Measurements from ENCODE around the gene LCE1D. TPM values are rescaled to one million over a fixed set of nuclear protein-coding genes. Genes with fewer than 3 reads are reported as not detected.

The LCE1D gene
- total RNA-seq, 1 experiment from 2014 or later: not detected

Other genes with a start within 250 kb of the LCE1D start
- not detected in 2 replicates for gene LCE3E, start 229.9 kb upstream of the LCE1D start, total RNA-seq (2014; rRNA removed; shearing (Covaris generic))
- gene LCE3D, start 216.2 kb upstream of the LCE1D start, total RNA-seq (2014; rRNA removed; shearing (Covaris generic)): not detected in 2 replicates
- not detected in 2 replicates for gene LCE3C, start 196.5 kb upstream of the LCE1D start, total RNA-seq (2014; rRNA removed; shearing (Covaris generic))
- gene LCE3B, start 182.9 kb upstream of the LCE1D start, total RNA-seq (2014; rRNA removed; shearing (Covaris generic)): not detected in 2 replicates
- gene LCE3A, start 173.6 kb upstream of the LCE1D start, total RNA-seq (2014; rRNA removed; shearing (Covaris generic)): not detected in 2 replicates
- gene LCE2D, start 133.3 kb upstream of the LCE1D start, total RNA-seq (2014; rRNA removed; shearing (Covaris generic)): not detected in 2 replicates
- gene LCE2C, start 121.4 kb upstream of the LCE1D start, total RNA-seq (2014; rRNA removed; shearing (Covaris generic)): not detected in 2 replicates
- not detected in 2 replicates for gene LCE2B, start 110.6 kb upstream of the LCE1D start, total RNA-seq (2014; rRNA removed; shearing (Covaris generic))
- gene LCE2A, start 98.4 kb upstream of the LCE1D start, total RNA-seq (2014; rRNA removed; shearing (Covaris generic)): not detected in 2 replicates
- not detected in 2 replicates for gene LCE4A, start 88.6 kb upstream of the LCE1D start, total RNA-seq (2014; rRNA removed; shearing (Covaris generic))
- gene KPRP, start 38.7 kb upstream of the LCE1D start, total RNA-seq (2014; rRNA removed; shearing (Covaris generic)): not detected in 2 replicates
- not detected in 2 replicates for gene LCE1F, start 21.6 kb upstream of the LCE1D start, total RNA-seq (2014; rRNA removed; shearing (Covaris generic))
- not detected in 2 replicates for gene LCE1E, start 10.5 kb upstream of the LCE1D start, total RNA-seq (2014; rRNA removed; shearing (Covaris generic))
- not detected in 2 replicates for gene LCE1C, start 9.9 kb downstream of the LCE1D start, total RNA-seq (2014; rRNA removed; shearing (Covaris generic))
- gene LCE1B, start 15.2 kb downstream of the LCE1D start, total RNA-seq (2014; rRNA removed; shearing (Covaris generic)): not detected in 2 replicates
- gene LCE1A, start 30.8 kb downstream of the LCE1D start, total RNA-seq (2014; rRNA removed; shearing (Covaris generic)): not detected in 2 replicates
- not detected in 2 replicates for gene LCE6A, start 46.1 kb downstream of the LCE1D start, total RNA-seq (2014; rRNA removed; shearing (Covaris generic))
- gene LCE7A, start 63.3 kb downstream of the LCE1D start, total RNA-seq (2014; rRNA removed; shearing (Covaris generic)): not detected in 2 replicates
- not detected in 2 replicates for gene SMCP, start 81.6 kb downstream of the LCE1D start, total RNA-seq (2014; rRNA removed; shearing (Covaris generic))
- not detected in 2 replicates for gene IVL, start 111.8 kb downstream of the LCE1D start, total RNA-seq (2014; rRNA removed; shearing (Covaris generic))
- gene SPRR5, start 150.5 kb downstream of the LCE1D start, total RNA-seq (2014; rRNA removed; shearing (Covaris generic)): not detected in 2 replicates
- gene SPRR4, start 173.9 kb downstream of the LCE1D start, total RNA-seq (2014; rRNA removed; shearing (Covaris generic)): not detected in 2 replicates
- gene SPRR1A, start 187.4 kb downstream of the LCE1D start, total RNA-seq (2014; rRNA removed; shearing (Covaris generic)): not detected in 2 replicates
- gene SPRR3, start 205.0 kb downstream of the LCE1D start, total RNA-seq (2014; rRNA removed; shearing (Covaris generic)): not detected in 2 replicates
- not detected in 2 replicates for gene SPRR1B, start 234.5 kb downstream of the LCE1D start, total RNA-seq (2014; rRNA removed; shearing (Covaris generic))
- gene SPRR2D, start 244.4 kb downstream of the LCE1D start, total RNA-seq (2014; rRNA removed; shearing (Covaris generic)): not detected in 2 replicates